NCI-H2171 treated with DMSO at 0.1 percent for 48 hours (cell line): ENCODE data around the gene FBXO10.
"Not testable (repeated sequence)": the region's sequence is repeated elsewhere in the genome, so short reads cannot be mapped to it uniquely, and the experiment has no call there.

Source experiments
- DNase-seq: peaks from one replicate; lab custom pipeline; 2025; lab: John Stamatoyannopoulos, UW

FBXO10 gene

DNA sequence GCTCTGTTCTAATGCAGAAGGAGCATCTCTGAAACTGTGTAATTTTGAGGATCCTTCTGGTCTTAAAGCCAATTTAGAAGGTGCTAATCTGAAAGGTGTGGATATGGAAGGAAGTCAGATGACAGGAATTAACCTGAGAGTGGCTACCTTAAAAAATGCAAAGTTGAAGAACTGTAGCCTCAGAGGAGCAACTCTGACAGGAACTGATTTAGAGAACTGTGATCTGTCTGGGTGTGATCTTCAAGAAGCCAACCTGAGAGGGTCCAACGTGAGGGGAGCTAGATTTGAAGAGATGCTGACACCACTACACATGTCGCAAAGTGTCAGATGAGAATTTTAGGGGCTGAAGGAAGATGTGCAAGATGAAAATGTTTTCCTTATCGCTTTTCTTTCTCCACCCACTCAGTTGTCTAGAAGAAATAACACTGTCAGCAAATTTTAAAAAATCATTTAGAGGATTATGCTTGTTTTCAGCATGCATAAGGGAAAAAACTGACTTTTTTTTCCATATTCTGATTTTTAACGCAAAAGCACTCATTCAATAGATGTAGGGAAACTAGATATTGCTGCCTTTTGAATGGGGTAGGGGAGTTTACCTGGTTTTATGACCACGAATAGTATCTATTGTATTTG is 98.1 kb downstream of the FBXO10 start:
- not testable (repeated sequence) for DNase-seq

DNA sequence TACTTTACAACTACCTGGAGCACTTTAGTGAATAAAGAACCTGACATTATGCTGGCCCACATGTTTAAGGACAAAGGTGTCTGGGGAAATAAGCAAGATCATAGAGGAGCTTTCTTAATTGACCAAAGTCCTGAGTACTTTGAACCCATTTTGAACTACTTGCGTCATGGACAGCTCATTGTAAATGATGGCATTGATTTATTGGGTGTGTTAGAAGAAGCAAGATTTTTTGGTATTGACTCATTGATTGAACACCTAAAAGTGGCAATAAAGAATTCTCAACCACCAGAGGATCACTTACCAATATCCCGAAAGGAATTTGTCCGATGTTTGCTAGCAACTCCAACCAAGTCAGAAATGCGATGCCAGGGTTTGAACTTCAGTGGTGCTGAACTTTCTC is 98.7 kb downstream of the FBXO10 start:
- not testable (repeated sequence) for DNase-seq

GRCh38 chr9:37476930-37477329 is 99.2 kb downstream of the FBXO10 start:
- DNase-seq: no peak

GRCh38 chr9:37474438-37474837 is 101.7 kb downstream of the FBXO10 start:
- no peak for DNase-seq

DNA sequence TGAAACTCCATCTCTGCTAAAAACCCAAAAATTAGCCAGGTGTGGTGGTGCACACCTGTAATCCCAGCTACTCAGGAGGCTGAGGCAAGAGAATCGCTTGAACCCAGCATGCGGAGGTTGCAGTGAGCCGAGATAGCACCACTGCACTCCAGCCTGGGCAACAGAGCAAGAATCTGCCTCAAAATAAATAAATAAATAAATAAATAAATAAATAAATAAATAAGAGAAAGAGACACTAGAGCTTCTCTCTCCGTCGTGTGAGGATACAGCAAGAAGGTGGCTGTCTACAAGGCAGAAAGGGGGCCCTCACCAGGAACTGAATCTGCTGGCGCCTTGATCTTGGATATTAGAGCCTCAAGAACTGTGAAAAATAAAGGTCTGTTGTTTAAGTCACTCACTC is 102.2 kb downstream of the FBXO10 start:
- DNase-seq: not testable (repeated sequence)

- no peak for DNase-seq
Observed at GRCh38 chr9:37471942-37472684, 104.1 kb downstream of the FBXO10 start.

GRCh38 chr9:37468620-37469019 is 107.6 kb downstream of the FBXO10 start:
- DNase-seq: no peak

- DNase-seq: not testable (repeated sequence)
Observed at GRCh38 chr9:37467530-37467929, 108.7 kb downstream of the FBXO10 start.

GRCh38 chr9:37466037-37466709 is 110.0 kb downstream of the FBXO10 start:
- DNase-seq: peak; percentile 2

DNA sequence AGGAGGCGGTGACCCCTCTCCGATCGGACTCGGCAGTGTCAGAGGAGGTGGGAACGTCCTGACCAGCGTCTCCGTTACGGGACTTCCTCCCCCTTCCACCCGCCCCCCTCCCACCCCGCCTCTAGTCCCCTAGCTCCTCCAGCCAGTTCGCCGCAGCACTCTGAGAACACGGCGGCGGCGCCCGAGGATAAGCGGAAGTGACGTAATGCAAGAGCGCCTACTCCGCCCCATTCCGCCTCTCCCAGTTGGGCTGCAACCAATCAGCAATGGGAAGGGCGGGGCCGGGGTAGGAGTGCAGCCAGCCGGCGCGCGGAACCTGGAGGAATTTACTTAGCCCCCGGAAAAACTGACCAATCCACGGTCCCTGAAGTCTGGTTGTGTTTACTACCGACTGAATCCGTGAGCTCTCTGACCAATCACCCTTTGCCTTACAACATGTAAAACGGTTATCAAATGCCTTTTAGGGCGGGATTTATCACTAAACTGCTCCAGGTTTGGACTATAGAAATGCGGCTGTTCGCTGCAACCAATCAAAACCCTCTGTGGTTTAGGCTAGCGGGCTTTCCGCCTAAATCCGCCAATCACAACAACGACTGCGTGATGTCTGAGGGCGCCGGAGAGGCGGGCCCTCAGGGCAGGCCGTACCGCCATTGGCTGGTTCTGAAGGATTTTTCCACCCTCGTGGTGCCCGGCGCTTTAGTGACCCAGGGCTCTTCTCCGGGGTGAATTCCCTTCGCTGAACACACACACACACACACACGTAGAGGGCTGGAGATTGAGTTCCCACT is 110.7 kb downstream of the FBXO10 start, which contains the start of gene ZBTB5:
ZBTB5 (minus strand) TSS at position 202 of the 788 bp plus-strand sequence. CDS start 22,899 bp downstream, outside the sequence.
- peak; percentile 98 for DNase-seq

DNA sequence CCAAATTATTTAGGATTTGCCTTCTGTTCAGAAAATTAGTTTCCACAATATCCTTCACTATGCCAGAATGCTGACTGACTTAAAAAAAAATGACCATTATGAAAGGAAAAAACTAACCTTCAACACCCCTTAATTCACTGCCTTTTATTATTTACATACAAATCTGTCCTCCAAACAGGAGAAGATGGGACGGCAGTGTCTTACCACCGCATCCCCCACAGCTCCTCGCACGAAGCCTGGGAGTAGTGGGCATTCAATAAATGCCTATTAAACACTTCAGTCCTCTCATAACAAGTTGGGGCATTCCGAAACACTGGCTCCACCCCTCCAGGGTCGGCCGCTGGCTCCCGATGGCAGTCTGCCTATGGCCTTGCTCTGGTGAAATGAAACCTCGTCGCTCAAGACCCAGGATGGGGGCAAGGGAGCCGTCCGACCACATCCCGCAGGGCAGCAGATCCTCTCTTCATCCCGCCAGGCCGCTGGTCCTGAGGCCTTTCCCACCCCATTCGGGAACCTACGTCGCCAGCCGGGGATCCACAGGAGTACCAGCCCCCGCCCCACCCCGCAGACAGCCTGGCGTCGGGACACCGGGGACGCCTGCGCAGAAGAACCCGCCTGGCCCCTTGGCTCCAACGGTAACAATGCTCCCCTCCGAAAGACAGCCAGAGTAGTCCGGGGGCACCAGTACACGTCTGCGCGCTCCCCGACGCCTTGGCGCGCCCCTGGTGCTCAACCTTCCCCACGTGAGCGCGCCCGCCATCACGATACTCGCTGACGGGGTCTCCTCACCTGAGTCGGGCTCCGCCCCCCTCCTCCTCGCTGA is 111.5 kb downstream of the FBXO10 start:
- DNase-seq: peak; percentile 92

DNA sequence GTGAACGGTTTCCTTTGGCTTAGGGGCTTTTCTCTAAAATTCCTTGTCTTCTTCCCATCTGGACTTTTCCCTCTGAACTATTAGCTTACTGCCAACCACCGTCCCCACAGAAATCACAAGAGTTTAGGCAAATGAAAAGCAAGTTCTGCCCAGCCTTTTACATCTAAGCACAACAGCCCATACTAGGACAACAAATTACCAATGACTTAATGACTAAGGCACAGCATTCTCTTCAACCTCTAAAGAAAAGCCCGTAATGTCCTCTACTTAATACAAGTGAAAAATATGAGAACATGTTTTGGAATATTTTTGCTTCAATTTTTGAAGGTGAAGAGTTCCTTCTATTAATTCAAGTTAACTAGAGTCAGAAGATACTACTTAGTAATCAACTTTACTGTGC is 112.2 kb downstream of the FBXO10 start:
- DNase-seq: no peak
